HG02870 (cell line): ENCODE results near the gene ARL5C.

Source experiments
- ATAC-seq: cut with Tn5 transposase; IDR thresholded peaks from one replicate; pipeline ENCODE4 v1.9.1; 2021; ENCODE audit warnings: mild to moderate bottlenecking, moderate library complexity; ENCODE audit not compliant: unreplicated experiment

Gene ARL5C

DNA sequence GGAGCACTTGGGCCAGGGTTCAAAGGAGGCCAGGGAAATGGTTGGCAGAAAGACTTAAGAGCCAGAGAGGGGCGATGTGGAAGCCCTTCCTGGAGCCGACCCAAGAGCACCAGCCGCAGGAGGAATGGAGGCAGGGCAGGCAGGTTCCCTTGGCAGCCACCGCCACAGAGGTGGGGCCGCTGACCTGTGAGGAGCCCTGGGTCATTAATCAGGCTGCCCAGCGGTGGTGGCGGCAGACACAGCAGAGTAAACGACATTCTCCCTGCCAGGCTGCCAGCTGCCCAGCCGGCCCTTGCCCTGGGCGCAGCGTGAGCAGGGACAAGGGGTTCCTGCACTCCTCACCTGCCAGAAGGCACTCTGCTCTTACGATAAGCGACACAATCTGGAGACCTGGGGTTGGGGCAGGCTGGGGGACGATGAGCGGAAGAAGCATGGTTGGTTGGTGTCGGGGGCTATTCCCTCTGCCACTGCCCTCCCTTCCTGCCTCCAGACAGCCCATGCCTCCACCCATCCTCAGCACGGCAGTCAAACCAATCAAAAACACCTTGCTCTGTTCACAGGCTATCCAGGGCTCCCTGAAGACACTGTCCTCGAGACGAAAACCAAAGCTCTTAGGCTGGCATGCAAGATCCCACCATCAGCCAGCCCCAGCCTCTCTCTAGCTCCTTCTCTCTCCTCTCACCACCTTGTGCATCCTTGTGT, 55.4 kb downstream of the ARL5C start:
- no peak for ATAC-seq

DNA sequence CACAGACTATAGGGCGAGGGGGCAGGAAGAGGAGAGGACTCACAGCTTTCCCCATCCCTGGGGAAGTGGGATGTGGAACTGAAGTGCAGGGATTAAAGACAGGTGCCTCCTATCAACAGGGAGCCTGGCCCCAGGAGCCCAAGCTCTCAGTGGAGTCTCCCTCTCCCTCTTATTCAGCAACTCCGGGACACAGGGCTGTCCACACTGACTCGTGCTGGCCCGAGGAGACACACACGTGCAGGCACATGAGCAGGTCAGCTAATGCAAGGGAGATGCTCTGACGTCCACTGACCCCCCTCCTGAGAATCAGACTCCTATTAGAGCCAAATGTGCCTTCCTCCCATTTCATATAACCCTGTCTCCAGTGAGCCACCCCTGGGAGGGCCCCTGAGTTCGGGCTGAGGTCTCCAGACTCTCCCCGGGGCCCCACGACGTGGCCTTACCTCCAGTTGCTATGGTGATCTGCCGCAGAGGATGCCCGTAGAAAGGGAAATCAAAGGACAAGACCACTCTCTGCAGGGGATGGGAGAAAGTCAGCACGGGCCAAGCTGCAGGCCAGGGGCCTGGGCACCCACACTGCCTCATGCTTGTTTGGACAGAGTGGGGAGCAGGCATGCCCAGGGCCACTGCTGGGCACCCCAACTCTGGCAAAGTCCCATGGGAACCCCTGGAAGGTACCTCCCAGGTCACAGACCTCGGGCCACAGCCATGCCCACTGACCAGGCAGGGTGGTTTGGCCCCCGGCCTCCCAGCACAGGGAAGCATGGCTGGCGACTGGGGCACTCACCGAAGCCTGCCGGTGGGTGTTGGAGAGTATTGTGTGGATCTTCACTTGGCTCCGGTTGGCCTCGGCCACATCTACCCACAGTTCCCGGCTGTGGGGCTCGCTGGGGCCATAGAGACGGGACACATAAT, 57.2 kb downstream of the ARL5C start:
- no peak for ATAC-seq

DNA sequence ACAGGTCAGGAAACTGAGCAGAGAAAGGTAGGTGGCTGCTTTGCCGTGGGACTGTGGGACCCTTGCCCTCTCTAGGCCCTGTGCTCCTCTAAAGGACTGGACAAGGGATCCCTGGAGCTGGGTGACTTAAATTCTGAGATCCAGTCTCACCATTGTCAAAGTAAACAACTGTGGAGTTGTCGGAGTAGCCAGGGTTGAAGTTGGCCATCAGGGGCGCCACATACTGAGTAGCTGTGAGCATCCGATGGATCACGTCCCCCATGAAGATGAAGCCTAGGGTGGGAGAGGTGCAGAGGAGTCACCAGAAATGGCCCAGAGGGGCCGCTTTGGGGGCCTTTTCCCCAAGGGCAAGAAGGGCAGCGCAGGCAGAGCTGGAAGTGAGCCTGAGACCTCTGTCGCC, 58.0 kb downstream of the ARL5C start:
- no peak for ATAC-seq

DNA sequence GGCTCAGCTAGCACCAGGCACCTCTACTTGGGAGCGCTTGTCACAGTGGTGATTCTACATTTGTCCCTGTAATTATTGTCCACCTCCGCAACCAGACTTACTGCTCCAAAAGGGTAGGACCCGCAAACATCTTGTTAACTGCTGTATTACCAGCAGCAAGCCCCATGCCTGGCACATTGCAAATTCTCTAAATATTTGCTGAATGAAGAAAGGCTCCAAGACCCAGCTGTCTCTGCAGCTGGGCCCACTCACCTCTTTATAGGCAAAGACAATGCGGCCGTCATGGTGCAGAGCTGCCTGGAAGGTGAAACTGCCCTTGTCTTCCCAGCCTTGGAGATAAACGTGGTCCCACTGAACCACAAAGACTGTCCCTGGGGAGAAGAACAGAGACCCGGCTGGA, 58.8 kb downstream of the ARL5C start:
- no peak for ATAC-seq
